OCI-LY7 (cell line): Measurements from ENCODE around the gene SDK2.

Source experiments
- CTCF ChIP-seq: fragments of 200-600 bp; sonication (generic); conservative IDR thresholded peaks from 2 replicates; pipeline ENCODE4 v1.5.1; 2014; ENCODE audit warnings: mild to moderate bottlenecking, antibody characterized with exemption, low read length, moderate library complexity, mixed read lengths
- EZH2phosphoT487 ChIP-seq: fragments of 200-600 bp; sonication (generic); IDR thresholded peaks from 2 replicates; pipeline ENCODE4 v1.6.1; 2018; ENCODE audit warnings: low read depth, borderline replicate concordance, mild to moderate bottlenecking, mixed run types, antibody characterized with exemption, low read length, moderate library complexity, mixed read lengths

GRCh38 chr17:73431401-73432205 lies 212.6 kb downstream of the SDK2 start:
- TF ChIP-seq CTCF (no peak), EZH2phosphoT487 (no peak)
